Measurements from ENCODE around the gene SLC38A3. TPM values are rescaled to one million over a fixed set of nuclear protein-coding genes. Genes with fewer than 3 reads are reported as not detected.
A peak's percentile ranks its signal among the peaks of the same experiment; 100 is the strongest.

The SLC38A3 gene
- total and polyA plus RNA-seq, 9 donors: 1.7 to 4.4 (median 2.4) TPM

- H3K36me3 ChIP-seq (ENCODE audit: control insufficient read depth, insufficient read depth, low read length): no peaks in the 10 kb centered on the region
- no peak overlapping the region for H3K27ac ChIP-seq (ENCODE audit: low read length)
- 92% methylated on average over 2 of the region's 3 CpGs for WGBS (ENCODE audit: insufficient coverage)
Measured at GRCh38 chr3:50229490-50229889, 24.4 kb downstream of the SLC38A3 start.

GRCh38 chr3:50230104-50230793 is 25.2 kb downstream of the SLC38A3 start:
- H3K4me1 ChIP-seq (ENCODE audit: control insufficient read depth, insufficient read depth, low read length): peaks cover 26% of the 10 kb centered on the region
- 74% methylated on average over 8 of the region's 8 CpGs for WGBS (ENCODE audit: insufficient coverage)
- no peak overlapping the region for H3K27ac ChIP-seq (ENCODE audit: low read length)

More at GRCh38 chr3:50229490-50229889, 24.4 kb downstream of the SLC38A3 start:
- Histone ChIP-seq H3K9me3 (replicated peaks; ENCODE audit: control insufficient read depth, low read depth, low read length) (no peaks in the 10 kb centered on the region), H3K27me3 (ENCODE audit: control insufficient read depth, insufficient read depth, low read length) (peaks cover 3% of the 10 kb centered on the region), H3K4me1 (ENCODE audit: control insufficient read depth, insufficient read depth, low read length) (peaks cover 18% of the 10 kb centered on the region), H3K4me3 (ENCODE audit: low read length) (no peak overlapping the region)
- DNase-seq: no peak

GRCh38 chr3:50230794-50231125 is 25.7 kb downstream of the SLC38A3 start:
- peaks cover 29% of the 10 kb centered on the region for H3K4me1 ChIP-seq (ENCODE audit: control insufficient read depth, insufficient read depth, low read length)
- no peak overlapping the region for H3K27ac ChIP-seq (ENCODE audit: low read length)
- H3K4me3 ChIP-seq (ENCODE audit: low read length): no peak overlapping the region
- H3K27me3 ChIP-seq (ENCODE audit: control insufficient read depth, insufficient read depth, low read length): peaks cover 3% of the 10 kb centered on the region
- no peaks in the 10 kb centered on the region for H3K36me3 ChIP-seq (ENCODE audit: control insufficient read depth, insufficient read depth, low read length)
- WGBS (ENCODE audit: insufficient coverage): 80% methylated on average over 4 of the region's 4 CpGs
- H3K9me3 ChIP-seq (replicated peaks; ENCODE audit: control insufficient read depth, low read depth, low read length): no peaks in the 10 kb centered on the region
- DNase-seq: no peak

More at GRCh38 chr3:50230104-50230793, 25.2 kb downstream of the SLC38A3 start:
- Histone ChIP-seq H3K4me3 (ENCODE audit: low read length) (no peak overlapping the region), H3K36me3 (ENCODE audit: control insufficient read depth, insufficient read depth, low read length) (no peaks in the 10 kb centered on the region), H3K27me3 (ENCODE audit: control insufficient read depth, insufficient read depth, low read length) (peaks cover 3% of the 10 kb centered on the region), H3K9me3 (replicated peaks; ENCODE audit: control insufficient read depth, low read depth, low read length) (no peaks in the 10 kb centered on the region)
- DNase-seq: no peak

GRCh38 chr3:50231581-50231980 is 26.5 kb downstream of the SLC38A3 start:
- WGBS (ENCODE audit: insufficient coverage): 44% methylated on average over 3 of the region's 5 CpGs
- Histone ChIP-seq H3K4me1 (ENCODE audit: control insufficient read depth, insufficient read depth, low read length) (peaks cover 23% of the 10 kb centered on the region), H3K36me3 (ENCODE audit: control insufficient read depth, insufficient read depth, low read length) (no peaks in the 10 kb centered on the region), H3K4me3 (ENCODE audit: low read length) (no peak overlapping the region), H3K27ac (ENCODE audit: low read length) (no peak overlapping the region), H3K27me3 (ENCODE audit: control insufficient read depth, insufficient read depth, low read length) (no peaks in the 10 kb centered on the region), H3K9me3 (replicated peaks; ENCODE audit: control insufficient read depth, low read depth, low read length) (no peaks in the 10 kb centered on the region)
- no peak for DNase-seq

GRCh38 chr3:50232303-50232702 is 27.2 kb downstream of the SLC38A3 start:
- Histone ChIP-seq H3K27ac (ENCODE audit: low read length) (no peak overlapping the region), H3K36me3 (ENCODE audit: control insufficient read depth, insufficient read depth, low read length) (no peaks in the 10 kb centered on the region), H3K9me3 (replicated peaks; ENCODE audit: control insufficient read depth, low read depth, low read length) (no peaks in the 10 kb centered on the region), H3K27me3 (ENCODE audit: control insufficient read depth, insufficient read depth, low read length) (no peaks in the 10 kb centered on the region), H3K4me3 (ENCODE audit: low read length) (no peak overlapping the region), H3K4me1 (ENCODE audit: control insufficient read depth, insufficient read depth, low read length) (peaks cover 25% of the 10 kb centered on the region)
- 78% methylated on average over 3 of the region's 3 CpGs for WGBS (ENCODE audit: insufficient coverage)
- DNase-seq: no peak

DNA sequence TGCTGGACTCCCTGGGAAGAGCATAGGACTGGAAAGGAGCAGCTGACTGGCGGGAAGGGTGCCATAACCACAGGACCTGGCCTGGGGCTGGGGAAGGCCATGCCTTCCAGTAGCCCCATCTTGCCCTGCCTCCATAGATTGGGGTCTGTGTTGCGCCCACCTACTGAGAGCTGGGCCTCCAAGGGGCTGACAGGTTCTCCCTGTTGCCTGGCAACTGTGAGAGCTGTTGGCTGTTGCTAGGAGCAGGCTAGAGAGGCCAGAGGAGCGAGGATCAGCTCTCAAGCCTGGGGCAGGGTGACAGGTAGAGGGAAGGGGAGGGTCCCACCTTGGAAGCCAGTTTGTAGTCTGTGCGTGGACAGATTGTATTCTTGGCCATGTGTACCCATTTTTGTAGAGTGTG is 28.1 kb downstream of the SLC38A3 start:
- DNase-seq: no peak
- Histone ChIP-seq H3K9me3 (replicated peaks; ENCODE audit: control insufficient read depth, low read depth, low read length) (no peaks in the 10 kb centered on the region), H3K4me3 (ENCODE audit: low read length) (no peak overlapping the region), H3K4me1 (ENCODE audit: control insufficient read depth, insufficient read depth, low read length) (peaks cover 27% of the 10 kb centered on the region), H3K27me3 (ENCODE audit: control insufficient read depth, insufficient read depth, low read length) (no peaks in the 10 kb centered on the region), H3K36me3 (ENCODE audit: control insufficient read depth, insufficient read depth, low read length) (no peaks in the 10 kb centered on the region), H3K27ac (ENCODE audit: low read length) (no peak overlapping the region)
- WGBS (ENCODE audit: insufficient coverage): 50% methylated on average over 4 of the region's 4 CpGs

DNA sequence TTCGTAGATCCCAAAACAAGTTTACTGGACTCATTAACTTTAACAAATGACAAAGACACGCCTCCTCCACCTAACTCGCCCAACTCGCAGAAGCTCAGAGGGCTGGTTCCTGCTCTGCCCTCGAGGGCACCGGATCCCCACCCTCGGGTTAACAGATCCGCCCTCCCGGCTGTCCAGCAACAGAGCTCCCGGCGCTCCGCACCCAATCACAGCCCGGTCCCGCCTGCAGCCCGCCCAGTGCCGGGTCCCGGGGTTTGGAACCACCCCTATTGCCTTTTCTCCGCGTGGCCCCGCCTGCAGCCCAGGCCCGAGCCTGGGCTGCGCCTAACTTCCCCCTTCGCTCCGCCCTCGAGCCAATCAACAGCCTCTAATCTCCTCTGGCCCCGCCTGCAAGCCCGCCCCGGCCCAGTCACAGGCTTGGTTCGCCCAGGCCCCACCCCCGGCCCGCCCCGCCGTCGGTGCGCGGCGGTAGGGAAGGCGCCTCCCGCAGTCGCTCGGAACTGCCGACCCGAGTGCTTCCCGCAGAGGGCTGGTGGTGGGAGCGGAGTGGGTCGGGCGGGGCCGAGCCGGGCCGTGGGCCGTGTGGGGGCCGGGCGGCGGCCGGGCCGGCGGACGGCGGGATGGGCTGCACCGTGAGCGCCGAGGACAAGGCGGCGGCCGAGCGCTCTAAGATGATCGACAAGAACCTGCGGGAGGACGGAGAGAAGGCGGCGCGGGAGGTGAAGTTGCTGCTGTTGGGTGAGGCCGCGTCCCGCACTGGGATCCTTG is 30.8 kb downstream of the SLC38A3 start, which contains the start of gene GNAI2:
TSS of gene GNAI2 (plus strand) at position 489 of the 768 bp plus-strand sequence. CDS start at position 621, 132 bp downstream.
- Histone ChIP-seq H3K27ac (ENCODE audit: low read length) (peak within 1 kb of the TSS; percentile 96), H3K4me3 (ENCODE audit: low read length) (peak within 1 kb of the TSS; percentile 65), H3K27me3 (ENCODE audit: control insufficient read depth, insufficient read depth, low read length) (no peaks in the 10 kb centered on the region), H3K9me3 (replicated peaks; ENCODE audit: control insufficient read depth, low read depth, low read length) (no peaks in the 10 kb centered on the region), H3K4me1 (ENCODE audit: control insufficient read depth, insufficient read depth, low read length) (peaks cover 53% of the 10 kb centered on the region), H3K36me3 (ENCODE audit: control insufficient read depth, insufficient read depth, low read length) (peaks cover 21% of the 10 kb centered on the region)
- under 1% methylated on average over 72 of the region's 75 CpGs for WGBS (ENCODE audit: insufficient coverage)
- peak; percentile 100 for DNase-seq

GRCh38 chr3:50236484-50237132 is 31.5 kb downstream of the SLC38A3 start:
- Histone ChIP-seq H3K4me1 (ENCODE audit: control insufficient read depth, insufficient read depth, low read length) (peaks cover 60% of the 10 kb centered on the region), H3K9me3 (replicated peaks; ENCODE audit: control insufficient read depth, low read depth, low read length) (no peaks in the 10 kb centered on the region), H3K27ac (ENCODE audit: low read length) (peak overlapping the region; percentile 92), H3K27me3 (ENCODE audit: control insufficient read depth, insufficient read depth, low read length) (no peaks in the 10 kb centered on the region), H3K36me3 (ENCODE audit: control insufficient read depth, insufficient read depth, low read length) (peaks cover 27% of the 10 kb centered on the region), H3K4me3 (ENCODE audit: low read length) (peak overlapping the region; percentile 65)
- DNase-seq: no peak
- WGBS (ENCODE audit: insufficient coverage): under 1% methylated on average over 13 of the region's 13 CpGs

DNA sequence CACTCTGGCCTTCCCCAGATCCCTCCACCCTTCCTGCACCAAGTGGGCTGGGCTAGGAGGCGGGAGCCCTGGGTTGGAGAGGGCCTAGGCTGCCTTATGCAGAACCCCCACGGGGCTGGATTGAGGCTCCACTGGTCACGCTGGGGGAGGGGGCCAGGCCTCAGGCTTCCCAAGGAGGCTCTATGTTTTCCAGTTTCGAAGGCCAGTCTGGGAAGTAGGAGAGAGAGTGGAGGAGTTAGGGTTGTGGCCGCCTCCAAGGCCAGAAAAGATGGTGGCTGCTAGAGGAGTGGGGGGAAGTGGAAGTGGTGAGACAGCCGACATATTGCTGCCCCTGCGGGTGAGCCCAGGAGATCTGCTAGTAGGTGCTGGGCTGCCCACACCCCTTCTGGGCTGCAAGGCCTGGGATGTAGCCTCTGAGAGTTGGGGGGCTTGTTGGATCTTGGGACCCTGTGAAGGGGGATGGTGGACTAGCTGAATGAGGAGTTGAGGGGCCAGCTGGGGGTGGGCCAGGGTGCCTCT is 32.1 kb downstream of the SLC38A3 start:
- peaks cover 28% of the 10 kb centered on the region for H3K36me3 ChIP-seq (ENCODE audit: control insufficient read depth, insufficient read depth, low read length)
- H3K4me3 ChIP-seq (ENCODE audit: low read length): peak overlapping the region; percentile 65
- no peaks in the 10 kb centered on the region for H3K9me3 ChIP-seq (replicated peaks; ENCODE audit: control insufficient read depth, low read depth, low read length)
- no peaks in the 10 kb centered on the region for H3K27me3 ChIP-seq (ENCODE audit: control insufficient read depth, insufficient read depth, low read length)
- H3K4me1 ChIP-seq (ENCODE audit: control insufficient read depth, insufficient read depth, low read length): peaks cover 66% of the 10 kb centered on the region
- DNase-seq: peak; percentile 73
- WGBS (ENCODE audit: insufficient coverage): 4% methylated on average over 3 of the region's 7 CpGs
- H3K27ac ChIP-seq (ENCODE audit: low read length): peak overlapping the region; percentile 92

Data from muscle of leg (tissue), 11 donors.